ENCODE measurements around the gene MRC1.

The MRC1 gene

DNA sequence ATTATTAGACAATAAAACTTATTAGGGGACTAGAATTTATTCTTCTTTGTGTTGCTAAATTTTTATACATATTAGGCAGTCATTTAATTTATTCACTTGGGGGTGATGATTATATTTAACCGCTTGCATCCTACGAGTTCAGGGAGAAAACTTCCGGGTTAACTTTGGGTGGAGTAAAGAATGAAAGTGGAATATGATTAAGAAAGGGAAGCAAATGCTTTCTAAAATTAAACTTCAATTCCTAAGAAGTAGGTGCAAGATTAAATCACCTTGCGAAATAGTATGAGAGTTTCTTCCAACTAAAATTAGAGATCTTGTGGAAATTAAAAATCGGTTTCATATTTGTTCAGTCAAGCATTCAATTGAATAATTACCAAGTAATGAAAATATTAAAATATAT, 33.5 kb downstream of the MRC1 start:
- in situ Hi-C loops (cut with MboI; ENCODE audit: low sequenced_read_pairs): no loop called here

DNA sequence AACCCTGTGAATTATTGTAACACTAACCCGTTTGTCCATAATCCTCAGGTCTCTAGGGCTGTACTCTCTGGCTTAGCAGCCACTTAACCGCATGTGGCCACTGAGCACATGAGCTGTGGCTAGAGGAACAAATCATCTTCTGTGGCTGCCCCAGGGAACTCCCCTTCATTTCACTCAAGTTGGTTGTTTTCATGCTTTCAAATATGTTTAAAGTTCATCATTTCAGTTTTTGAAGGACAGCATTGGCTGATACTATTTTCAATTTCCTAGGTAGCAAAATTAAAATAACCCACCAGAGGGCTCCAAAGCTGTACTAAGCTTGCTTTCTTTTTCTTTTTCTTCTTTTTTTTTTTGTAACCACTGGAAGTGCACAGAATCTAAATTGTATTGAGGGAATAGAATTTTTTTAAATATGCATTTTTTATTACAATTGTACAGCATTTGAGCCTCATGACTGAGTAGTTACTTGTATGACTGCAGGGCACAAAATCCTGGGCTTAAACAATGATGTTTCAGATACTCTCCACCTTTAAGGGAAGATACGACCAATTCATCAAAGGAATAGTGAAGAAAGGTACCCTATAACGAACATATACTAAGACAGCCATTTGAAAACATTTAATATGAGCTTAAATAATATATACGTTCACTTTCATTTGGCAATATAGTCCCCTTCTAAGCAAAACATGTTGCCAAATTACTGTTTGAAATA, 38.6 kb downstream of the MRC1 start:
- in situ Hi-C loops (cut with MboI; ENCODE audit: low sequenced_read_pairs): no loop called here

DNA sequence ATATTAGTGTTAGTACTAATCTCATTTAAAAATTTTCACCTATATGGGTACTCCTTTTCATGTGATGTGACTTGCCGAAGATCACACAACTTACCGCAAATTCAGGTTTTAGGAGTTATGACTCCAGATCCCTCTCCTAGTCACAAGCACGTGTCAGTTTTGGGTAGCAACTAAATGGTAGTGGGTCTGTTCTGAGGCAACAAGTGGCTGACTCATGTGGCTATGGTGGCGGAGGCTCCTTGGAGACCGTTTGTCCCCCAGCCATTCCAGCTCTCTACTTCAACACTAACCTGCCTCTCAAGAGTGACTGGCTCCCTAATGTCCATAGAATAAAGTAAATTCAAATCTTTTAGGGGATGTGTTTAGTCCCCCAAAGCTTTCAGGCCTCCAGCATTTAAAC, 39.5 kb downstream of the MRC1 start:
- in situ Hi-C loops (cut with MboI; ENCODE audit: low sequenced_read_pairs): no loop called here

DNA sequence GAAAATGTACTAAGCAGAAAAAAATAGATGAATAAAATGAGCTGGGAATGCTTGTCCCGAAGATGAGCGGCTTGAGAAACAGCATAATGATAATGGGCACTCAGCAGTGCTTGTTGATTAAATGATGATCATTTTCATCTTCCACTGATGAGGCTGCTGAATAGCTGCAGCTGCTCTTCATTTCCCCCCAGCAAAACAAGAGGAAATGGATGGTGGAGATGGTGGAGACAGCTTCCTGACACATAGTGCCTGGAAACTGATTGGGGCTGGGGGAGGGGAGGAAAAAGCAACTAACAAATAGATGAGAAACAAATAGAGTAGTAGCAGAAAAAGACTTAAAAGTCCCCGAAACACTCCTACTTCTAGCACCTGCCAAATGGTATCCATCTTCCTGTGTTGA, 41.4 kb downstream of the MRC1 start:
- in situ Hi-C loops (cut with MboI; ENCODE audit: low sequenced_read_pairs): no loop called here

DNA sequence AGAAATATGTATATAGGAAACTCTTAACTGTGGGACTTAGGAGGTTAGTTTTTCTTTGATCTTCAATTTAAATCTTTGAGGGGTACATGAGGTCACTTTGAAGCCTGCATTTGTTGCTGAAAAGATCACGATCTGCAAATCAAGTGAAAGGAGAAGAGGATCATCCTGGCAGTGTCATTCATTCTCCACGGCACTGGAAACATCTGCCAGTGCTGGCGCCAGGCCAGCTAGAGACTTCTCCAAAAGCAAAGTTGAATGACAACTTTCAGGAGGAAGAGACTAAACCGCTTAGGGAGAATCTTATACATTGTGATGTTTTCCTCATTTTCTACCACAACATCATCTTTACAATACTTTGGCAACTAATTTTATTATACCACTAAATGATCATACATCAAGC, 42.5 kb downstream of the MRC1 start:
- in situ Hi-C loops (cut with MboI; ENCODE audit: low sequenced_read_pairs): no loop called here

DNA sequence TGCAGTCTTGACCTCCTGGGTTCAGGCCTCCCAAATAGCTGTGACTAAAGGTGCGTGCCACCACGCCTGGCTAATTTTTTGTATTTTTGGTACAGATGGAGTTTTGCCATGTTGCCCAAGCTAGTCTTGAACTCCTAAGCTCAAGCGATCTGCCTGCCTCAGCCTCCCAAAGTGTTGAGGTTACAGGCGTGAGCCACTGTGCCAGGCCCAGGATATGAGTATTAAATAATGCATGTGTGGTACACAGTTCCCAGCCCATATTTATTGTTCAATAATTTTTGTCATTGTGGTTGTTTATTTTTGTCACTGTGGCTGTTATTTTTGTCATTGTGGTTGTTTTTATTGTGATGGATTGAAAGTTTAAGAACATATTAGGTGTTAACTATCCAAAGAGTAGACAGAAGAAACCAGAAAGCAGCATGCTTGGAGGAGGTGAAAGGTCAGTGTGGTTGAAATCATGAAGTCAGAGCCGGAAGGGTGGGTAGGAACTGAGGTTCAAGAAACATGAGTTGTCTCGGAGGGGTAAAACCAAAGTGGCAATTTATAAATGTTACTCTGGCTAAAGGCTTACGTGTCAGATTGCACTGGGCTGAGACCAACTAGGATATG, 45.0 kb downstream of the MRC1 start:
- in situ Hi-C loops (cut with MboI; ENCODE audit: low sequenced_read_pairs): no loop called here

DNA sequence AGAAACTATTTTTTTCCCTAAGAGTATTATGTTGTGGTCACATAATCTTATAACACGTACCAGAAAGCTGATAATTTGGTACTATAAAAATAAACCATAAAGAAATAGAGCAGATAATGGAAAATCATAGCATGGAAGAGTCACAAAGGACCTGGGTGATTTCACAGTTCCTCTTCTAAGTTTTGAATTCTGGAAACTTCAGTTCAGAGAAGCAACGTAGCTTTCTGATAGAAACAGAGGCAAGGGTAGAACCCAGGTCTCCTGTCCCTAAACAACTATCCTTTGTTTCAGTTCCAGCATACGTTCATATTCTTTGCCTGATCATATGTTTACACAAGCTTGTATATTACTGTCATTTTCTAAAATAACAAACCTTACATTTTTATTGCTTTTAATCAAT, 47.9 kb downstream of the MRC1 start:
- in situ Hi-C loops (cut with MboI; ENCODE audit: low sequenced_read_pairs): no loop called here

DNA sequence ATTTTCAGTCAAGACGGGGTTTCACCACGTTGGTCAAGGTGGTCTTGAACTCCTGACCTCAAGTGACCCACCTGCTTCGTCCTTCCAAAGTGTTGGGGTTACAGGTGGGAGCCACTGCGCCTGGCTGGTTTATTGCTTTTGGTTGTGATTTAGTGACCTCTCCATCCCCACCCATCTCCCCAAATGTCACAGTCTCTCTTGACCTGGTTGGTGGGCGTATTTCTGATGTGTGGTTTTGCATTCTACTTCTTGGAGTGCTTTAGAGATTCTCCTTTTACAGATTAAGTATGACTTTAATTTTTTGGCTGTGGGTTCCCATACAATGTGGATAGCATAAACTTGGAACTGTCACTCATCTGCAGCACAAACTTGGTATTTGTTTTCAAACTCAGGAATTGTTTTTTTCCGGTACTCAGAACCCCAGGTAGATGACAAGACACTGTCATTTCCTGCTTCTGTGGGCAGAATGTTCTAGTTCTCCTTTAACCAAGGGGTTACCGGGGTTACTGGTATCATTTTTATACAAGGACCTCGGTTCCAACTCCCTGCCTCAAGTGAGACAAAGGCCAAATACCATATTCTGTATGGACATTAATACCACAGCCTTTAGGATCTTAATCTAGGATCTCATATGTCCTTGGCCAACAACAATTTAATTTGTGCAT, 50.5 kb downstream of the MRC1 start:
- in situ Hi-C loops (cut with MboI; ENCODE audit: low sequenced_read_pairs): no loop called here

DNA sequence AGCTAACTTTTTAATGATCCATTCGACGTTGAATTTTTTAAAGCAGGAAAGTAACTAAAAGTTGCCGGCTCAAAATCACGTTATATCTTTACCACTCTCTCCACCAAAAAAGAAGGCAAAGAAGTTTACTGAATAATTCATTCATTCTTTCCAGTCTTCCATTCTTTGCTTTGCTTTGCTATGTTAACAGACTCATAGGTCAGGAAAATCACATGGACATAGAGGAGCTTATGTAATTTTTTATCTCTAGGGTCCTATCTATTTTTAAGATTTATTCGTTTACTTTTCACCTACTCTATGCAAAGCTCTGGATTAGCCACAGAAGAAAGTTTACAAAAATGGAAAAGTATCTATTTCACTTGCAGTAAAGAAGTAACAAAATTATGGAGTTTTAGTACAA, 52.6 kb downstream of the MRC1 start:
- in situ Hi-C loops (cut with MboI; ENCODE audit: low sequenced_read_pairs): no loop called here

DNA sequence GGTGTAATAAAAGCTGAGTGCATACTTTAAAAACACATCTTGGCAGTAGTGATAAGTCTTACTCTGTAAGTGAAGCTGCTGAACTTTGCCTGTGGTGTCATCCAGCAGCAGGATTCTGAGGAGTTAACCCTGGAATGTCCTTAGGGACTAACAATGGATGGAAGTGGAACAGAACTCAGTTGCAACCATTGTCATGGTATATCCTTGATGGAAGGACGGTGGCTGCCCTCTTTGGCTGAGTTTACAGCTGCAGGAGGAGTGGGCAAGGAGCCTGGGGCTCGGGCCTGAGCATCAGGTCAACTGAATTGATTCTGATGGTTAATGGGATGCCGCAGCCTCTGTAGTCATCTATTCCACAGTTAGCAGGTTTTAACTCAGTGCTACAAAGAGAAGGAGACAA, 56.2 kb downstream of the MRC1 start:
- in situ Hi-C loops (cut with MboI; ENCODE audit: low sequenced_read_pairs): no loop called here

DNA sequence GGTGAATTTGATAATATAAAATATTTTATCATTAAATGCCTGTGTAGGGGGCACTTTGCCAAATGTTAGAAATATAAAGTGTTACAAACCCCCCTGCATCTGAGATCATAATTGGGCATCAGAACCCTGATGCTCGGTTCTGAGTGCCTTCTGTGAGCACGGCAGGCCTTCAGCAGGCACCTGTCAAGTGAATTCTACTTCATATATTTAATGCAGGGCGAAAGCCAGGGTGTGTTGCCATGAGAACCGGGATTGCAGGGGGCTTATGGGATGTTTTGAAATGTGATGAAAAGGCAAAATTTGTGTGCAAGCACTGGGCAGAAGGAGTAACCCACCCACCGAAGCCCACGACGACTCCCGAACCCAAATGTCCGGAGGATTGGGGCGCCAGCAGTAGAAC, 57.2 kb downstream of the MRC1 start:
- in situ Hi-C loops (cut with MboI; ENCODE audit: low sequenced_read_pairs): no loop called here

DNA sequence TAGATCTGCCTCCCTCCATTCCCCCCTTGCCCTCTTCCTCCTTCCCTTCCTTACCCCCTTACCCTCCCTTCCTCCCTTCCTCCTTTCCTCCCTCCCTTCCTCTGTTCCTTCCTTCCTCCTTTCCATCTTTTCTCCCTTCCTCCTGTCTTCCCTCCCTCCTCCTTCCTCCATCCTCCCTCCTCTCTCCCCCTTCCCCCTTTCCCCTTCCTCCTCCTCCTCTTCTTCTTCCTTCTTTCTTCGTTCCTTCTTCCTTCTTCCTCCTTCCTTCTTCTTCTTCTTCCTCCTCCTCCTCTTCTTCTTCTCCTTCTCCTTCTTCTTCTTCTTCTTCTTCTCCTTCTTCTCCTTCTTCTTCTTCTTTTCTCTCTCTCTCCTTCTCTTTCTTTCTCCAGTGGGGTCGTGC, 57.9 kb downstream of the MRC1 start:
- in situ Hi-C loops (cut with MboI; ENCODE audit: low sequenced_read_pairs): no loop called here

DNA sequence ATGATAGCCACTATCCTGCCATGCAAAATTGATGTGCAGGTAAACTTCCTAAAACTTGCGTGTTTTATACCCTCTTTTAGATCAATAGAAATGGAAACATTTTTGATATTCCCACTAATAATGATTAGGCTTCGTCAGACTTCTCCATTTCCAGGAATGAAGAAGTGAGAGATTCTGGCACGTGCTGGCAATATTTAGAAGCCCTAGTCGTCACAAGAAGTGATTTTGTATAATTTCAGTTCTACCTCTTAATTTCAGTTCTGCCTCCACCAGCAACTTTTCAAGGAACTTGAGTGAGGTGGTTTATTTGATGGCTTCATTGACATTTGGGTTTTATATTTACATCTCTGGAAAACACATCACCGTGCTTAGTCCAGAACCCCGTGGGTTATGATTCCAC, 61.9 kb downstream of the MRC1 start:
- in situ Hi-C loops (cut with MboI; ENCODE audit: low sequenced_read_pairs): no loop called here

DNA sequence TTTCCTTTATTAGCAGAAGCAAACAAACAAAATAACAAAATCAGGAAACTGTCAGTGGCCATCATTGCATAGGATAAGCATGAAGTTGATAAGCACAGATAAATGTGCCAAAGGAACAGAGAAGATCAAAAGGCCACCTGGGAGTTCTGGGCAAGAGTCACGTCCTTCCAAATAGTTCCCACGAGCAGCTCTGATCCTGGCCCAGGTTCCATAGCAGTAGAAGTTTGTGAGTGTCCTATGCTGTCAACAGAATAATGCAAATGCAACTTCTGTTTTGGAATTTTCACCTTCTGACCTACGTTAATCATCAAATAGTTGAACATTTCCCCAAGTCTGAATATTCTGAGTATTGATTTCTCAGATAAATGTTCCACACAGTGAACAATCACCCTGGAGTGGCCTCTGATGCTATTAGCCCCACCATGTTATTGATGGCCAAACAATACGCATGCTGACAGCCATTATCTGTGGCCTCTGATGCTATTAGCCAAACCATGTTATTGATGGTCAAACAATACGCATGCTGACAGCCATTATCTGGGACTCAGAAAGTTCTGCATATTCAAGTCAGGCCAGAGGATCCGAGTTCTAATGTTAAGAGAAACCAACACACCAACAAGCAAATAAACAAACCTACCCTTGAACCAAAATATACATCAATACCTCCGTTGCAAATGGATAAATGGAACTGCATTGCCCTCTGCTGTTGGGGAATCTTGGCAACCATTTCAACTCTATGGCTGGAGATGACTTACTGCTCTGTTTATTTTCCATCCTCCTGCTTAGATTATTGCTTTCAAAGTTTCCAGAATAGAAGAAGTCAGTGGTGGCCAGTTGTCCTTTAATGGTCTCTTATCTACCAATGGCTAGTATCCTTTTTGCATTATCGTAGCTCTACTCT, 63.3 kb downstream of the MRC1 start:
- in situ Hi-C loops (cut with MboI; ENCODE audit: low sequenced_read_pairs): no loop called here

DNA sequence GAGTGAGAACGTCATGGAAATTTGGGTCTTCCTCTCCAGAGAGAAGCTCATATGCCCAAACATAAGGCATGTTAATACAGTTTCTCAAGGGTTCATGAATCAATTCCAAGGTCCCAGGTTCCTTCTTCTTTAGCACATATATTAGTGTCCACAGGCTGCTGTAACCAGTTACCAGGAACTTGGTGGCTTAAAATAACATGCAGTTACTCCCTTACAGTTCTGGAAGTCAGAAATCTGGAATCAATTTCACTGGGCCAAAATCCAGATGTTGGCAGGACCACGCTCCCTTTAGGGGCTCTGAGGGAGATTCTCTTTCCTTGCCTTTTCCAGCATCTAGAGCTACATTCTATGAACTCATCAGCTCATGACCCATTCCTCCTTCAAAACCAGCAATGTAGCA, 64.8 kb downstream of the MRC1 start:
- in situ Hi-C loops (cut with MboI; ENCODE audit: low sequenced_read_pairs): no loop called here

DNA sequence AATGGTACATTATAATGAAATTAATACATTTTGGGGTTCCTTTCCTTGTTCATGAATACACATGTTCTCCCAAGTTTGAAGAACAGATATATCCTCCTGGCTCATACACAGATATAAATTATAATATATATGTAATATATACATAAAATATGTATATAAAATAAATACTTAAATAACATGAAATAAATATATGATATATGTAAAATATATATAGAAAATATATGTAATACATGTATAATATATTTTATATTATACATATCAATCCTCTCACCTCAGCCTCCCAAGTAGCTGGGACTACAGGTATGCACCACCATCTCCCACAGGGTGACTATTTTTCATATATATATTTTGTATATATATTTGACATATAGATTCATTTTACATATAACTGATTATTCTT, 68.0 kb downstream of the MRC1 start:
- in situ Hi-C loops (cut with MboI; ENCODE audit: low sequenced_read_pairs): no loop called here

DNA sequence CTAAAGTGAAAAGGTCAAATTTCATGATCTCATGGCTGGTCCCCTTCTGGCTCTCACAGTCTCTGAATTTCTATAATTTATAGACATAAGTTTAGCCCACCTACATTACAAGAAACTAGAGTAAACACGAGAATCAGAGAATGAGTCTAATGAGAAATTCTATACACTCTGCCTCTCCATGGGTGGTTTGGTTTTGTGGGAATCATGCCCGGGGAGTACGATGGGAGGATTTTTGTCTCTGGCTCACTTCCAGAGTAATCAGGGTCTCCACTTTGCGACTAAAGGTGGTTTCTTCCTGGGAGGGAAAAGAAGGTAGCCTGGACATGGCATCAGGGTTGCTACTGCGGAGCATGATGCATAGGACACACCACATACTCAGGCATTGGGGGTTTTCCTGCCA, 69.7 kb downstream of the MRC1 start:
- in situ Hi-C loops (cut with MboI; ENCODE audit: low sequenced_read_pairs): no loop called here

DNA sequence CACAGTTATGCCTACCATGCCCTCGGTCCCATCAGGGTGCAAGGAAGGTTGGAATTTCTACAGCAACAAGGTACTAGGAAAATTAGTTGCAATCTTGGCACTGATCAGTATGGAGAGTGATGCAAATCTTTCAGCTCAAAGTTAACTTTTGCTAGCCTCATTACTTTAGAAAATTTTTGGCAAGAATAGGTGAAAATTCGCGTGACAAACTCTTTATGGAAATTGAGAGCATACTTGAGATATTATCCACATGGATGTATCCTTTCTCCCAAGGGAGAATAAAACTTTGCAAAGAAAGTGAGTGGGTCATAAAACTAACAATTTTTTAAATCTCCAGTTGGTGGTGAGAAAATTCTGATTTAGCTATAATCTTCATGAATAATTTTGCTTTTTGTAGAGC, 71.5 kb downstream of the MRC1 start:
- in situ Hi-C loops (cut with MboI; ENCODE audit: low sequenced_read_pairs): no loop called here

DNA sequence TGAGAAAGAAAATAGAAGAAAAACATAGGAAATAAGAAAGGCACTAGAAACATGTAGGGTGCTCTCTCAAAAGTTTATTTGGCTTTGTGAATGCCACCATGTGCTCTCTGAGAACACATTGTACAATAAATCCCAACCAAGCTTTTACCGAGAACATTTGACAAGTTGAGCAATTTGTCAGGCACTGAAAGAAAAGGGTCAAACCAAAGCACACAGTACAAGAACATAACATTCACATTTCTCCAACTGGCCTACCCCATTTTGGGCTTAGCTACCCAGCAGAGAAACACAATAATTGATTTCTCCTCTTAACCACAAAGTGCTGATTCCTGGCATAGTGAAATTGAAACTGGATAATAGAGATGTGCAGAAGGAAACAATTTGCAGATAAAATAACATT, 73.4 kb downstream of the MRC1 start:
- in situ Hi-C loops (cut with MboI; ENCODE audit: low sequenced_read_pairs): no loop called here

DNA sequence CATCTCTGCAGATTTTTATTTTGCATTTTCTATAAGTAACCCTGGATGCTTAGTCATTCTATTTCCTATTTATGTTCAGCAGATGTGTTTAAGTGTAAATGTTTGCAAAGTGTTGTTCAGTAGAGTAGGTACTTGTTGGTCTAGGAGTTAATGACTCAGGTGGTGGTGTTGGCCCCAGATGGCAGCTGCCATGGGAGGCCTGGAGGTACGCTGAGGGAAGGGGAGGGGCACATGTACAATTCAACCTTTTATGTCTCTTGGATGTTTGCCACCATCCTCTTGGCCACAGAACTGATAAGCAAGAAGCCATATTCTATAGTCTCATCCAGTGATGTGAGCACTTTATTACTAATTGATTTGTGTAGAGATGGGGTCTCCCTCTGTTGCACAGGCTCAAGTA, 74.5 kb downstream of the MRC1 start:
- in situ Hi-C loops (cut with MboI; ENCODE audit: low sequenced_read_pairs): no loop called here

DNA sequence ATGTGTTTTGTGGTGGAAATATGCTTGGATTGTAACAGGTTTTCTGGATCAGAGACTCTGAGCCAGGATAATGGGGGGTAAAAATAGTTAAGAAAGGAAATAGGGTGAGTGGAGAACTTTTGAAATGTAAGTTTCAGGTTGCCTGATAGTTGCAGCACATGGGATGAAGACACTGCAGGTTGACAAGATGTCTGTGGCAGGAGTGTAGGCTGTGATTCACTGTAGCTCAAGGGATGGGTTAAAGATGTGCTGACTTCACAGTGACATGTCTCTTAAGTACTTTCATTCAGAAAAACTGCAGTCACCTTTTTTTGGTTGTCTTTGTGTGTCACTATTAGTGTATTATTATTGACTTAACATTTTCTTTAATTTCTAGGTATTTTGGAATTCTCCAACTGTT, 79.0 kb downstream of the MRC1 start:
- in situ Hi-C loops (cut with MboI; ENCODE audit: low sequenced_read_pairs): no loop called here

DNA sequence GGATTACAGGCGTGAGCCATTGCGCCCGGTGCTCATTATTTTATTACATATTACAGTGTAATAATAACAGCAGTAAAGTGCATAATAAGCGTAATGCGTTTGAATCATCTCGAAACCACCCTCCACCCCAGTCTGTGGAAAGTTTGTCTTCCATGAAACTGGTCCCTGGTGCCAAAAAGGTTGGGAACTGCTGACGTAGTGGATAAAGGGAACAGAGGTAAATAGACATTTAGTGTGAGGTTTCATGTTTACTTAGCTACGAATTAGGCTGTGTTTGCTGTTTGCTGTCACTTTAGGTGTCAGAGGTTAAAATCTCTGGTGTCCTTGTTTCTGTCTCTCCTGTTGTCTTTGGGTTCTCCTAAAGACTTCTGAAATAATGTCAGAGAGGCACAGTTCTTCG, 82.3 kb downstream of the MRC1 start:
- in situ Hi-C loops (cut with MboI; ENCODE audit: low sequenced_read_pairs): no loop called here

Measured in HL-60/S4 (cell line).